ENCODE results near the gene XRCC1.

- TF ChIP-seq EGR1 (IDR thresholded peaks at IDR 0.05; ENCODE audit: borderline replicate concordance, low read depth, low read length), result no peak
- TF ChIP-seq CBX8 (IDR thresholded peaks at IDR 0.05; ENCODE audit: borderline replicate concordance, low read depth, low read length), result no peak
- TF ChIP-seq TCF12 (IDR thresholded peaks at IDR 0.05; ENCODE audit: low read depth, low read length), result no peak
Observed at GRCh38 chr19:43620061-43621001, 45.0 kb upstream of the XRCC1 start.
